HL-60/S4 treated with phorbol 12-myristate 13-acetate at 8.2 ng/mL for 4 days and 3 days (cell line): ENCODE data around the gene CELF2.
"Not testable (repeated sequence)": the region's sequence is repeated elsewhere in the genome, so short reads cannot be mapped to it uniquely, and the experiment has no call there.

ENCODE experiments used
- in situ Hi-C: fragments of 300-500 bp; cut with MboI; formaldehyde crosslinking; loops from 2 replicates; pipeline ENCODE4 v1.15.0; 2022; ENCODE audit warnings: low sequenced_read_pairs

The CELF2 gene

GRCh38 chr10:11366889-11367288 lies 349.2 kb downstream of the CELF2 start:
- in situ Hi-C loops, result not testable (repeated sequence)

GRCh38 chr10:11367505-11367904 lies 349.8 kb downstream of the CELF2 start:
- in situ Hi-C loops, result no loop called here

GRCh38 chr10:11373717-11374171 lies 356.1 kb downstream of the CELF2 start:
- in situ Hi-C loops, result no loop called here

- in situ Hi-C loops, result no loop called here
These were observed 359.6 kb downstream of the CELF2 start for GRCh38 chr10:11377267-11377666.

- in situ Hi-C loops, result no loop called here
These were observed 361.2 kb downstream of the CELF2 start for GRCh38 chr10:11378835-11379234.

- in situ Hi-C loops, result no loop called here
These were observed 362.1 kb downstream of the CELF2 start for GRCh38 chr10:11379771-11380170.

- in situ Hi-C loops, result no loop called here
These were observed 363.4 kb downstream of the CELF2 start for GRCh38 chr10:11381023-11381422.

GRCh38 chr10:11381511-11381910 lies 363.8 kb downstream of the CELF2 start:
- in situ Hi-C loops, result no loop called here

- in situ Hi-C loops, result no loop called here
These were observed 364.5 kb downstream of the CELF2 start for GRCh38 chr10:11382187-11382586.

- in situ Hi-C loops, result no loop called here
These were observed 368.4 kb downstream of the CELF2 start for GRCh38 chr10:11386044-11386443.
